K562 (cell line): ENCODE results near the gene NLRP12. TPM values are rescaled to one million over a fixed set of nuclear protein-coding genes. Genes with fewer than 3 reads are reported as not detected.

Experiments used
- ARID2 ChIP-seq: fragments of 450-650 bp; IDR thresholded peaks from 2 replicates; pipeline ENCODE4 v1.6.1; 2017; ENCODE audit warnings: antibody characterized with exemption, mild to moderate bottlenecking
- ASH1L ChIP-seq: fragments of 450-650 bp; IDR thresholded peaks from 2 replicates; pipeline ENCODE4 v1.6.1; 2018; ENCODE audit warnings: borderline replicate concordance, mild to moderate bottlenecking, low read depth; ENCODE audit not compliant: partially characterized antibody
- BRF1 ChIP-seq: IDR thresholded peaks from 3 replicates; pipeline ENCODE4 v1.6.1; 2011; ENCODE audit warnings: borderline replicate concordance, mild to moderate bottlenecking; ENCODE audit not compliant: insufficient read length; ENCODE audit errors: extremely low read depth
- CCNT2 ChIP-seq: IDR thresholded peaks from 2 replicates; pipeline ENCODE4 v1.6.1; 2011; ENCODE audit warnings: borderline replicate concordance, low read depth, mild to moderate bottlenecking, moderate library complexity, mixed read lengths, low read length; ENCODE audit not compliant: insufficient read length; ENCODE audit errors: extremely low read depth
- DMBX1 ChIP-seq: fragments of 250-450 bp; sonication (Bioruptor Pico); IDR thresholded peaks from 2 replicates; pipeline ENCODE4 v1.8.0; 2022; ENCODE audit warnings: inconsistent platforms, mild to moderate bottlenecking, moderate library complexity, borderline replicate concordance
- GTF2E2 ChIP-seq: fragments of 200-800 bp; sonication (Bioruptor generic); IDR thresholded peaks from 2 replicates; pipeline ENCODE4 v1.6.1; 2016; ENCODE audit warnings: missing genetic modification characterization, missing compliant biosample characterization
- KLF16 ChIP-seq: IDR thresholded peaks from 2 replicates; pipeline ENCODE4 v1.6.1; 2016; ENCODE audit warnings: antibody characterized with exemption
- MTA3 ChIP-seq: fragments of 450-650 bp; formaldehyde crosslinking; IDR thresholded peaks from 2 replicates; pipeline ENCODE4 v1.6.1; 2017; ENCODE audit warnings: mild to moderate bottlenecking, borderline replicate concordance
- NFE2 ChIP-seq: IDR thresholded peaks from 2 replicates; pipeline ENCODE4 v1.6.1; 2014; ENCODE audit warnings: antibody characterized with exemption, low read depth
- NR3C1 ChIP-seq: sonication (generic); formaldehyde crosslinking; IDR thresholded peaks from 2 replicates; pipeline ENCODE4 v1.8.1; 2022; ENCODE audit warnings: missing genetic modification reagents
- NUFIP1 ChIP-seq: fragments of 450-650 bp; IDR thresholded peaks from 2 replicates; pipeline ENCODE4 v1.6.1; 2018; ENCODE audit not compliant: partially characterized antibody
- PTBP1 ChIP-seq: fragments of 200-400 bp; formaldehyde crosslinking; IDR thresholded peaks from 2 replicates; pipeline ENCODE4 v1.6.1; 2017; ENCODE audit warnings: low read depth, low read length
- TAF15 ChIP-seq: fragments of 200-400 bp; formaldehyde crosslinking; IDR thresholded peaks from 2 replicates; pipeline ENCODE4 v1.6.1; 2017; ENCODE audit warnings: mild to moderate bottlenecking, low read depth, low read length, moderate library complexity
- TFAM ChIP-seq: fragments of 250-450 bp; sonication (Bioruptor Pico); conservative IDR thresholded peaks from 2 replicates; pipeline ENCODE4 v1.5.0; 2021; ENCODE audit warnings: mild to moderate bottlenecking, moderate library complexity
- ZNF174 ChIP-seq: fragments of 250-450 bp; sonication (Bioruptor Pico); IDR thresholded peaks from 2 replicates; pipeline ENCODE4 v1.4.0; 2020; ENCODE audit warnings: mild to moderate bottlenecking
- polyA plus RNA-seq, 8 experiments: library from polyadenylated mRNA; depleted of rRNA in 4 of 8; stranded (reverse) in 5 of 8; unstranded in 3 of 8; fragments of >200 nt; fragmentation: Nextera tagmentation in 2 of 8; fragmentation: Illumina TruSeq in 1 of 8; extraction: Ambion mirVana in 2 of 8; extraction: Trizol in 1 of 8; gene quantifications; 2 replicates each; pipeline versions ENCODE4 v1.2.1 to v1.2.3, GENCODE V29; 2011 to 2014; ENCODE audit warnings: inconsistent platforms in 1 of 8, missing spikeins in 1 of 8
- total RNA-seq, 7 experiments: library from RNA; depleted of rRNA in 6 of 7; stranded (reverse); fragments of >200 nt in 6 of 7; fragmentation: Illumina TruSeq in 2 of 7; extraction: Trizol in 2 of 7; gene quantifications; 2 replicates each; pipeline versions ENCODE4 v1.2.1 to v1.2.3, GENCODE V29; 2011 to 2021; ENCODE audit warnings: low replicate concordance in 1 of 7
- TF ChIP-seq, protein P1 (sequence below): fragments of 250-450 bp; sonication (Bioruptor Pico); IDR thresholded peaks from 2 replicates; pipeline ENCODE4 v1.5.0; 2021; ENCODE audit warnings: mild to moderate bottlenecking, borderline replicate concordance
- TF ChIP-seq, protein P2 (sequence below): fragments of 450-650 bp; IDR thresholded peaks from 2 replicates; pipeline ENCODE4 v1.6.1; 2016; ENCODE audit warnings: antibody characterized with exemption
- TF ChIP-seq, protein P3 (sequence below): fragments of 250-450 bp; sonication (Bioruptor Pico); IDR thresholded peaks from 2 replicates; pipeline ENCODE4 v1.8.0; 2022; ENCODE audit warnings: inconsistent platforms, mild to moderate bottlenecking, moderate library complexity, borderline replicate concordance
- TF ChIP-seq, protein P4 (sequence below): fragments of 250-450 bp; sonication (Bioruptor Pico); IDR thresholded peaks from 2 replicates; pipeline ENCODE4 v1.5.0; 2020; ENCODE audit warnings: mild to moderate bottlenecking
- TF ChIP-seq, protein P5 (sequence below): fragments of 250-450 bp; sonication (Bioruptor Pico); IDR thresholded peaks from 2 replicates; pipeline ENCODE4 v1.4.0; 2020; ENCODE audit warnings: mild to moderate bottlenecking, moderate library complexity

The NLRP12 gene
- total and polyA plus RNA-seq, 9 of the 15 experiments (the other 6 are each of a cell fraction or from before 2014, with no cell fraction given): not detected

DNA sequence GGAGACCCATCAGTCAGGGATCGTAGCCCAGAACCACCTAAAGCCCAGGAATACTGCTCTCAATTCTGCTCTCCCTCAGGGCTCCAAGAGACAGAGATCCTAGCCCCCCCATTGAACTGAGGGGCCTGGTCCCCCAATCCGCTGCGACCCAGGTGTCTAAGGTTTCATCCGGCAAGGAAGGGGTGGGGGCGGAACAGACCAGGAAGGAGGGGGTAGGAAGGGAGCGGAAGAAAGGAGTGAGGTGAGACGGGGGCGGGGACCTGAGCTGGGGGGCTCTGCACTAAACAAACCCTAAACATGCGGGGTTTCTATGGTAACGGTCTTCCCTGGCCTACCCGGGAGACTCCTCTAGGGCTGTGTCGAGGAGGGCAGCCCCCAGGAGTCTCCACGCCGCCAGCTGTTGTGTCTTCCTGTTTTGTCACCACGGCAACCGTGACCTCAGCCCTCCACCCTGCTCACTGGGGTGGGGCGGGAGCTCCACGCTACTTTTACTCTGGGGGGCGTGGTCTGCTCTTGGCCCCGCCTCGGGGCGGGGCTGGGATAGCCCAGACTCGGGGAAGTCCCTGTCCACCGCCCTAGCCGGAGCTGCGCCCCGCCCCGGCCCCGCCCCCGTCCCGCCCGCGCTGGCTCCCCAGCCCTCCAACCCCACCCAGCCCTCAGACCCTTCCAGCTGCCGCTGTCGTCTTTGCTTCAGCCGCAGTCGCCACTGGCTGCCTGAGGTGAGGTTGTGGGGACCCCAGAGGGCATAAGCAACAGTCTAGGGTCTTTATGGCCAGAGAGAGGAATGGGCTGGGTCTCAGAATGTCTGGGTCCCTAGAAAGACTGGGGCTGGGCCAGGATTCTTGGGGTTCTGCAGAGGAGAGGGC is 43.3 kb upstream of the NLRP12 start, which contains the start of gene MYADM (continued):
- TF ChIP-seq, protein P1, sequence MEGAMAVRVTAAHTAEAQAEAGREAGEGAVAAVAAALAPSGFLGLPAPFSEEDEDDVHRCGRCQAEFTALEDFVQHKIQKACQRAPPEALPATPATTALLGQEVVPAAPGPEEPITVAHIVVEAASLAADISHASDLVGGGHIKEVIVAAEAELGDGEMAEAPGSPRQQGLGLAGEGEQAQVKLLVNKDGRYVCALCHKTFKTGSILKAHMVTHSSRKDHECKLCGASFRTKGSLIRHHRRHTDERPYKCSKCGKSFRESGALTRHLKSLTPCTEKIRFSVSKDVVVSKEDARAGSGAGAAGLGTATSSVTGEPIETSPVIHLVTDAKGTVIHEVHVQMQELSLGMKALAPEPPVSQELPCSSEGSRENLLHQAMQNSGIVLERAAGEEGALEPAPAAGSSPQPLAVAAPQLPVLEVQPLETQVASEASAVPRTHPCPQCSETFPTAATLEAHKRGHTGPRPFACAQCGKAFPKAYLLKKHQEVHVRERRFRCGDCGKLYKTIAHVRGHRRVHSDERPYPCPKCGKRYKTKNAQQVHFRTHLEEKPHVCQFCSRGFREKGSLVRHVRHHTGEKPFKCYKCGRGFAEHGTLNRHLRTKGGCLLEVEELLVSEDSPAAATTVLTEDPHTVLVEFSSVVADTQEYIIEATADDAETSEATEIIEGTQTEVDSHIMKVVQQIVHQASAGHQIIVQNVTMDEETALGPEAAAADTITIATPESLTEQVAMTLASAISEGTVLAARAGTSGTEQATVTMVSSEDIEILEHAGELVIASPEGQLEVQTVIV: no peak
- TF ChIP-seq NR3C1 (CRISPR knock-in tag) (no peak), MTA3 (no peak), DMBX1 (no peak), KLF16 (no peak), GTF2E2 (tag) (no peak), TFAM (no peak), PTBP1 (no peak), CCNT2 (peak; percentile 74), ZNF174 (CRISPR knock-in tag) (no peak), BRF1 (no peak), ASH1L (no peak), ARID2 (no peak), NUFIP1 (no peak), NFE2 (no peak), TAF15 (no peak)
- TF ChIP-seq, protein P2, sequence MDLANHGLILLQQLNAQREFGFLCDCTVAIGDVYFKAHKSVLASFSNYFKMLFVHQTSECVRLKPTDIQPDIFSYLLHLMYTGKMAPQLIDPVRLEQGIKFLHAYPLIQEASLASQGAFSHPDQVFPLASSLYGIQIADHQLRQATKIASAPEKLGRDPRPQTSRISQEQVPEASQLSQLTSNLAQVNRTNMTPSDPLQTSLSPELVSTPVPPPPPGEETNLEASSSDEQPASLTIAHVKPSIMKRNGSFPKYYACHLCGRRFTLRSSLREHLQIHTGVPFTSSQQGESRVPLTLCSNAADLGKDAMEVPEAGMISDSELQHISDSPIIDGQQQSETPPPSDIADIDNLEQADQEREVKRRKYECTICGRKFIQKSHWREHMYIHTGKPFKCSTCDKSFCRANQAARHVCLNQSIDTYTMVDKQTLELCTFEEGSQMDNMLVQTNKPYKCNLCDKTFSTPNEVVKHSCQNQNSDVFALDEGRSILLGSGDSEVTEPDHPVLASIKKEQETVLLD: no peak
- TF ChIP-seq, protein P3, sequence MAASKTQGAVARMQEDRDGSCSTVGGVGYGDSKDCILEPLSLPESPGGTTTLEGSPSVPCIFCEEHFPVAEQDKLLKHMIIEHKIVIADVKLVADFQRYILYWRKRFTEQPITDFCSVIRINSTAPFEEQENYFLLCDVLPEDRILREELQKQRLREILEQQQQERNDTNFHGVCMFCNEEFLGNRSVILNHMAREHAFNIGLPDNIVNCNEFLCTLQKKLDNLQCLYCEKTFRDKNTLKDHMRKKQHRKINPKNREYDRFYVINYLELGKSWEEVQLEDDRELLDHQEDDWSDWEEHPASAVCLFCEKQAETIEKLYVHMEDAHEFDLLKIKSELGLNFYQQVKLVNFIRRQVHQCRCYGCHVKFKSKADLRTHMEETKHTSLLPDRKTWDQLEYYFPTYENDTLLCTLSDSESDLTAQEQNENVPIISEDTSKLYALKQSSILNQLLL: no peak
- TF ChIP-seq, protein P4, sequence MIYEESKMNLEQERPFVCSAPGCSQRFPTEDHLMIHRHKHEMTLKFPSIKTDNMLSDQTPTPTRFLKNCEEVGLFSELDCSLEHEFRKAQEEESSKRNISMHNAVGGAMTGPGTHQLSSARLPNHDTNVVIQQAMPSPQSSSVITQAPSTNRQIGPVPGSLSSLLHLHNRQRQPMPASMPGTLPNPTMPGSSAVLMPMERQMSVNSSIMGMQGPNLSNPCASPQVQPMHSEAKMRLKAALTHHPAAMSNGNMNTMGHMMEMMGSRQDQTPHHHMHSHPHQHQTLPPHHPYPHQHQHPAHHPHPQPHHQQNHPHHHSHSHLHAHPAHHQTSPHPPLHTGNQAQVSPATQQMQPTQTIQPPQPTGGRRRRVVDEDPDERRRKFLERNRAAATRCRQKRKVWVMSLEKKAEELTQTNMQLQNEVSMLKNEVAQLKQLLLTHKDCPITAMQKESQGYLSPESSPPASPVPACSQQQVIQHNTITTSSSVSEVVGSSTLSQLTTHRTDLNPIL (CRISPR knock-in tag): no peak
- TF ChIP-seq, protein P5, sequence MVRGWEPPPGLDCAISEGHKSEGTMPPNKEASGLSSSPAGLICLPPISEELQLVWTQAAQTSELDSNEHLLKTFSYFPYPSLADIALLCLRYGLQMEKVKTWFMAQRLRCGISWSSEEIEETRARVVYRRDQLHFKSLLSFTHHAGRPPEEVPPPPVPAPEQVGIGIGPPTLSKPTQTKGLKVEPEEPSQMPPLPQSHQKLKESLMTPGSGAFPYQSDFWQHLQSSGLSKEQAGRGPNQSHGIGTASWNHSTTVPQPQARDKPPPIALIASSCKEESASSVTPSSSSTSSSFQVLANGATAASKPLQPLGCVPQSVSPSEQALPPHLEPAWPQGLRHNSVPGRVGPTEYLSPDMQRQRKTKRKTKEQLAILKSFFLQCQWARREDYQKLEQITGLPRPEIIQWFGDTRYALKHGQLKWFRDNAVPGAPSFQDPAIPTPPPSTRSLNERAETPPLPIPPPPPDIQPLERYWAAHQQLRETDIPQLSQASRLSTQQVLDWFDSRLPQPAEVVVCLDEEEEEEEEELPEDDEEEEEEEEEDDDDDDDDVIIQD (CRISPR knock-in tag): no peak
